Activated CD8-positive, alpha-beta memory T cell treated with anti-CD3 and anti-CD28 coated beads for 1 hour (primary cell): ENCODE data around the gene PTPRG.

Experiments
- DNase-seq, 2 donors: peaks; one replicate each; pipeline ENCODE4 v3.0.0-alpha.2; 2020; ENCODE audit warnings: low read depth in 1 of 2; ENCODE audit errors: extremely low read depth in 1 of 2

Gene PTPRG

DNA sequence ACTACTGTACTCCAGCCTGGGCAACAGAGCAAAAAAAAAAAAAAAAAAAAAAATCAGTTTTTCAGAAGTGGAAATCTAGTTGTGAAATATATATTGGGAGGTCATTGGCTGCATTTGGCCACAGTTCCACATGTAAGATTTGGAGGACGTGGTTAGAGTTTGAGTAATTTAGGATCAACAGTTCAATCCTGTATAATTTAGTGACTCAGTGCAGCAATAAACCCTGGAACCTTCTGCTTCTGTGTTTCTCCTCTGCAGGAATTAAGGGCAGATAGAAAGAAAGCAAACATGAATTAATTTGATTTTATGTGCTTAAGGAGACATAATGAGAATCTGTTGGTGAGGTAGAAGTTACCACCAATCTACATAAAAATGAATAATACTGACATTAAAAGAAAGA lies 347.0 kb downstream of the PTPRG start:
- no peak for DNase-seq

DNA sequence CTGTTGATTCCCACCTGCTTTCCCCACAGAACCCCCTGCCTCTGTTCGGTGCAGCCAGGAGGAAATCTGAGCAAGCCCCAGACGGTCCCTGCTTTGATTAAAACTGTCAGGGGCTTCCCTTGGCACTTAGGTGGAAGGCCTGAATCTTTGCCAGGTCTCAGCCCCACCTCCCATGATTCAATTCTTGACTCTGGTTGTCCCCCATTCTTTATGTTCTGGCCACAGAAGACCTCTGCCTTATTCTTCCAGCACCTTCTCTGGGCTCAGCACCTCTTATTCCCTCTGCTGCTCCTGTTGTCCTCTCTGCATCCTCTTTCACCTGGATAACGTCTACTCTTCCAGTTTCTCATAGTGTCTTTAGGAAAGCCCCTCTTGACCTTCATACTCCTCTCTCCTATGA lies 349.4 kb downstream of the PTPRG start:
- no peak for DNase-seq

DNA sequence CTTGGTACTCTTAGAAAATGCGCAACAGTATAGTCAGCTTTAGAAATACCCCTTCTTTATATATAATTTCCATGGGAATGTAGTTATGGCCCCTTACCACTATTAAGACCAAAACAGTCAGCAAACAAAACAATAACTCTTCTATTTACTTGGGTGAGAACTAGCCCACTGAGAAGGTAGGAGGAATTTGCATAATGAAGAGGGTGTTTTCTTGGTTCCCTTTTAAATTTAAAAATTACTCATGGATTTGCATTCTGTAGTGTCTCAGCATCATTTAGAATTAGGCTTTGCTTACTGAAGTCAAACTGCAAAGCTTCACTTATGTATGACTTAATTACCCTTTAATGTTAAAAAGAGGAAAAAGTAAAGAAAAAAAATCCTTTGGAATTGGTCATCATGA lies 350.8 kb downstream of the PTPRG start:
- DNase-seq = no peak

DNA sequence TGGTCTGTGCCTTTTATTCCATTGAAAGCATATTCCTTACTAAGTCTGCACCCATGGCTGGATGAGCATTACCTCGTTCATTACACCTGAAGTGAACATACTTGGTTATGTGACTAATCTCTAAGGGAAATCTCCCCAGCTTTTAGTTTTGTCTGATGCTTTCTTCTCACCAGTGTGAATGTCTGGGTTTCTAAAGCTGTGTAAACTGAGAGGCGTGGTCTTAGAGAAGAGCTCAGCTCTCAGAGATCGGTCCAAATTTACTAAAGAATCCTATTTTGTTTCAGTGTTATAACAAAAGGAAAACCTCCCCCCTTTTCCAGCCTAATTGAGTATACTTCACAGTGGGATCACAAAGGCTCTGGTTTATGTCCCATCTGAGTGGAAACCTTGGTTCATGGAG lies 352.3 kb downstream of the PTPRG start:
- no peak for DNase-seq

DNA sequence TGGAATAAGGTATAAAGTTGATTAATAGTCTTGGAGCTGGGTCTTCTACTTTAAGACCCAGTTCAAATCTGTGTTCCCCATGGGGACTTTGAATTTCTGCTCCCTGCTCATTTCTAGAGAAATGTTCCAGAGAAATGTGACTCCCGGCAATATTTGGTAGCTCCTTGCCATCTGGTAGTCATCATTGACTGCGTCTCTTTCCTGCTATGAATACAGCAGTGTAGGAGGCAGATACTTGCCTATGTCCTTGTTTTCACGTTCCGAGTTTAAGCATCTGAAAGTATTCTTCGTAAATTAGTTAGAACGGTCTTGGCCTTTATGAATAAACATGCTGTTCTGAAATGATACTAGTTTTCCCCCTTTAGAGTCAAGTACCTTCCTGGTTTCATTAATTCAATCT lies 352.9 kb downstream of the PTPRG start:
- DNase-seq = no peak

DNA sequence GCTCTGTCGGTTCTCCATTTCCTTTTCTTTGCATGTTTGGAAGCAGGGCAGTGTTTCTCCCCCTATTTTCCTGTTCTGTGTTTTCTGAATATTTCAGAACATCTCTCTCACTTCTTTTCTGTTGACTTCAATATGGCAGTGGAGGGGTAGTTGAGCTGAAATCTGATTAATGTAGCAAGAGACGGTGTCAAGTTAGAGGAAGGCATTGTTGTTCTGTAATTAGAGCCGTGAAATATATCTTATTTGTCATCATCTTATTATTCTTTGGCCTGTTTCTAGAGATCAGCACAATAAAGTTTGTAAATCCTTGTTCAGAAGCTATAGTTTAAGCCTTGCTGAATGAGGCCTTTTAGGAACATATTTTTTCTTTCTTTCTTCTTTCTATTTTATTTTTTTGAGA lies 353.9 kb downstream of the PTPRG start:
- DNase-seq = no peak

DNA sequence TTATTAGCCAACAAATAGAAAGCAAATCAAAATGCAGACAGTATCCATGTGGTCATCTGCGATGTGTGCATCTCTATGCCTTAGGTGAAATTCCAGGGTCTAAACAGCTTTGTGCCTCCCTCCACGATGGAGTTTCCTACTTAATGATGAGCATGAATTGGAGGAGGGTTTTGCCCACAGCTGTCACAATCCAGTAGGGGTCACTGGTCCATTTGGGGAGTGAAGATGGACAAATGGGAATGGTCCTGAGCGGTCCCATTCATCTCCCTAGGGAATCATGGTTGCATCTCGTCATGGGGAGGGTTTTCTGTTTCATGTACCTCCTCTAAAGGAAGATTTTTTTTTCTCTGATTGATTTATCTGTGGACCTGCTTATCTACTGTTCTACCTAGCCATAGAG lies 358.0 kb downstream of the PTPRG start:
- DNase-seq = no peak

DNA sequence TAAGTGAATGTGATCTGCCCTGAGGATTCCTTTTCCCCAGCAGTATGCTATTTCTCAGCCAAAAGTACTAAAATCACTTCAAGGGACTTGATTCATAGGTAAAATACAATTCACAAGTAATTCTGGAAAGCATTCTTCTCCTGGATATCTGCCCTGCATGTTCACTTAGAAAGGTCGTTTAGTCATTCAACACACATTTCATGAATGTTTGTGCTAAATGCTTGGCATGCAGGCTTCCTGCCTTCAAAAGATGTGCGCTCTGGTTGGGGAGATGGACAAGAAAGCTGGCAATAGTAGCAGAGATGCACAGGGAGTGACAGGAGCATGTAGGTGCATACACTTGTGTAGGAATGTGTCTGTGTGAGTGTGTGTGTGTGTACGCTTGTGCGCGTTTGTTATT lies 360.7 kb downstream of the PTPRG start:
- no peak for DNase-seq

DNA sequence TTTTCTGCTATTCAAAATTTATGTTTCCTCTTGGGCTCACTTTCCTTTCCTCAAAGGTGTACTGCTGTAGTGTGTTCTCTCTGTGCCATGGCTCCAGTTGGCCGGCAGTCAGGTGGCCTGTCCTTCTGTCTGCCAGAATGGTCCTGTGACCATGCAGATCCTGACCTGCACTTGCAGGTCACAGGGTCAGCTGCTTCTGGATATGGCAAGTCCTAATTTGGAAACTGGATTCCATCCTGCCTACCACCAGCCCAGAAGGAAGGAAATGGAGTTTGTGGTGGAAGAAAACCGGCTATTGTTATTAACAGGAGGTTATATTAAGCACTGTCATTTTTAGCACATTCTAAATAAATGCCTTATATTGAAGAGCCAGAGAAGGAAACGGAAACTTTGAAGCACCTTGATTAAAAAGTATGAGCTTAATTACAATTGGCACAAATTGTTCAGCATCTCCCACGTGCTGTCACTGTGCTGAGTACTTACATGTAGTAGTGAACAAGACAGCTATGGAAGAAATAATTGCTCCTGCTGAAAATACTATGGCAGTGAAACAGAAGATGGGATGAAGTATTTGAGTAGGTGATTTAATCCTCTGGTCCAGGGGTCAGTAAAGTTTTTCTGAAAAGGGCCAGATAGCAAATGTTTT lies 362.8 kb downstream of the PTPRG start:
- DNase-seq = no peak

DNA sequence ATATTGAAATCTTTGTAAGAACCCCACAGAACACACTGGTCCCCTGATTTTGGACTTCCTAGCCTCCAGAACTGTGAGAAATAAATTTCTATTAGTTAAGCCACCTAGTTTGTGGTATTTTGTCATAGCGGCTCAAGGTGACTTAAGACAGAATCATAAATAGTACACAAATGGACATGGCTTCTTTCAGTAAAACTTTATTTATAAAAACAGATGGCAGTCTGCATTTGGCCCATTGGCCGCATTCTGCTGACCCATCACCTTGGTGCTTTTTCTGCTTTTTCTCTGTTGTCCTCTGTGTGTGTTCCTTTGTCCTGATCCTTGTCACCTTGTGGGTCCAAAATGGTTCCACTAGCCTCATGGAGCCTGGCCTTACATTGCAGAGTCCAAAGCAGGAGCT lies 363.6 kb downstream of the PTPRG start:
- DNase-seq = no peak

DNA sequence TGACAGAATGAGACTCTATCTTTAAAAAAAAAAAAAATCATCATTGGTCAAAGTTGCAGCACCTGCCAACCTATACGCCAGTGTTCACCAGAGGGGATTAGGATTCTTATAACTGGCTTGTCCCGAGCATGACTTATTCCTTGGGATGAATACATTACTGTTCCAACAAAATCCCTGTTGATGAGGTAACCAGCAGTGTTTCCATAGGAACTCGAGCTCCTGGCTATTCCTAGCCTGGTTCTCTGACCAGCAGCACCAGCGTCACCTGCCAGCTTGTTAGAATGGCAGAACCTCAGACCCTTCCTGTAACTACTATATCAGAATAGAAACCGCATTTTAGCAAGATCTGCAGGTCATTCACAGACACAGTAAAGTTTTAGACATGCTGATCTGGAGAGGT lies 364.4 kb downstream of the PTPRG start:
- no peak for DNase-seq

DNA sequence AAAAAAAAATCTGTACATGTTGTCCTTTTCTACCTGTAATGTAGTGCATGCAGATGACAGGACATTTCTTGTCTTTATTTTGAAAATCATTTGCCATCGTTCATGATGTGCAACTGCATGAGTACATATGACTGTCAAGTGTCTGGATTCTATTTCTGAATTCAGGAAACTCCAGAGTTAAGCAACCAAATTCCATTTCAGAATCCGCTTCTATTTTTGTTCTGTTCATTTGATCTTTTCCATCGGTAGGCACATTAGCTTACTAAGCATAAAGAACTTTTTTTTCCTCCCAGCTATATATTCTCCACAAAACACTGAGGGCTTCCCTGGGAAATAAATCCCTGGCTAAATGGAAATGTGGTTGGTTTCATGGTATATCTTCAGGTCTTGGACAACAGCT lies 365.6 kb downstream of the PTPRG start:
- no peak for DNase-seq

DNA sequence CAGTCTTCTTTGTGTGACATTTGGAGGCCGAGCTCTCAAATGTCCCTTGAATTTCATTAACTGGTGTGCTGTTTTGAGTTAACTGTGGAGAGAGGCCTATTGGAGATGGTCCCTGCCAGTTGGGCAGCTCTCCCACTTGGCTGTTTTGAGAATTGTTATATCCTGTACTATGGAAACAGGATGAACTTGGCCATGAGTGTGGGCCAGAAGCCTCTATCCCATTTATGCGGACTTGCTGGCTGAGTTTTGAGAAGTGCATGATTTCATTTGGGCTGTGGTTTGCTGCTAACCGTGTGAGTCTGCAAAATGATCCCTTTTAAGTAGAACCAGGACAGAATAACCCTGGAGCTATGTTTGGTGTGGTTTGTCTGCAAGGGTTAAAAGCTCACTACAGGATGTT lies 366.0 kb downstream of the PTPRG start:
- no peak for DNase-seq

DNA sequence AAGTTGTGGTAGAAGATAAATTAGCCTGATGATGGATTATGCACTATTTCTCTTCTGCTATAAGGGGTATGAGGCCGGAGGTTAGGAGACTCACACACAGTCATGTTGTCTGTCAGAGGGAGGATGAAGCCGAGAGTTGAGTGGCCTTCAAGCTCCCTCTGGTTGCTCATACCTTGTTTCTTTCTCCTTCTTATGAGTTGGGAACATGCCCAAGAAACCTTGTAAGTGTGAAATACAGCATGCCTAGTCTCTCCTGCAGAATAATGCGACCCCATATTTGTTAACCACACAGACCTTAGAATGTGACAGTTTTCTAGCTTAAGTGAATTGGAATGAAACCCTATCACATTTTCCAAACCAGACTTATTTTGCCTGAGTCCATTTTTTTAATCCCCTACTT lies 366.7 kb downstream of the PTPRG start:
- no peak for DNase-seq

DNA sequence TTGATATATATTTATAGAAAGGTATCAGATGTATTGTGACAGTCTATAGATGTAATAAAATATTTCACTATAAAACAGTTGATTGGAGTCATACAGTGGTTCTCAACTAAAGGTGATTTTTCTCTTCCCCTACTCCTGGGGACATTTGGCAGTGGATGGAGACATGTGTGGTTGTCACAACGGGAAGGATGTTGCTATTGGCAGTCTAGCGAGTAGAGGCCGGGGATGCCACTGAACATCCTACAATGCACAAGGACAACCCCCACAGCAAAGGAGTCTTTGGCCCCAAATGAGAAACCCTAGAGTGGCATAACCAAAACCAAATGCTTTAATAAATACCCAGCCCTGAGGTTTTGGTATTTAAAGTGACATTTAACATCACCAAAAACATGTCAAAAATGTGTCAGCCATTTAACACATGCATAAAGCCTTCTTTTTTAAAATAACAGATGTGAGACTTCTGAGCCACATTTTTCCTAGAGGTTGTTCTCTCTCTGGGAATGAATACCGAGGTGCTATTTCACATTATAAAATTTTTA lies 367.5 kb downstream of the PTPRG start:
- no peak for DNase-seq

DNA sequence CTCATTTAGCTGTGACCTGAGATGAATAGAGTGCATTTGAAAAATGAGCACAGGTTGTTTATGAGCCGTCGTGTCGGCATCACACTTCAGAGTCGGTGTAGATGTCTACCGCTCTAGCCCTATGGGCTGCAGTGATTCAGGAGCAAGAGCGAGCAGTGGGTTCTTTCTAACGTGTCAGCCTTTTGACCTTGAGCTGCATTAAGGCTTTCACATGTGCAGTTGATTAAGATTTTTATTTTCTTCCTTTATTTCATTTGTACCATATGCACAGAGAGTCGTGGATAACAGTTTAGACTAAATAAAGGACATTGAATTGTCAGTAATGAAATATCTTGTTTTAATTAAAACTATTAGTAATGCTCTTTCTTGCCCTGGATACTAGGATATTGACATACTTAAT lies 368.2 kb downstream of the PTPRG start:
- no peak for DNase-seq

DNA sequence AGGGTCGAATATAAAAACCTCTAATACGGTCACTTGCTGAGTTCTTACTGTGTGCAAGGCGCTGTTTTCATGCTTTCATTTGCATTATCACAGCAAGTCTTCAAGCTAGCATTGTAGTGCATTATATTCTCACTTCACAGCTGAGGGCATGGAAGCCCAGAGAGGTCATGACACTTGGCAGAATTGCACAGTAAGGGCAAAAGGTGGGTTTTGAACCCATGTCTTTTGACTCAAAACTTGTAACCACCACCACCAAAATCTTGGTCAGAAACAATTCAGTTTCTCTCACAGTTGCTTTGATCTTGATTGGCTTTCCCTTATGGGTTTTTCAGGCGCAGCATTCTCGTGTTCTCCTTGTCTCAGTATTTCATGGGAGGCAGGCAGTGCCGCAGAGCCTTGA lies 371.1 kb downstream of the PTPRG start:
- DNase-seq = no peak

DNA sequence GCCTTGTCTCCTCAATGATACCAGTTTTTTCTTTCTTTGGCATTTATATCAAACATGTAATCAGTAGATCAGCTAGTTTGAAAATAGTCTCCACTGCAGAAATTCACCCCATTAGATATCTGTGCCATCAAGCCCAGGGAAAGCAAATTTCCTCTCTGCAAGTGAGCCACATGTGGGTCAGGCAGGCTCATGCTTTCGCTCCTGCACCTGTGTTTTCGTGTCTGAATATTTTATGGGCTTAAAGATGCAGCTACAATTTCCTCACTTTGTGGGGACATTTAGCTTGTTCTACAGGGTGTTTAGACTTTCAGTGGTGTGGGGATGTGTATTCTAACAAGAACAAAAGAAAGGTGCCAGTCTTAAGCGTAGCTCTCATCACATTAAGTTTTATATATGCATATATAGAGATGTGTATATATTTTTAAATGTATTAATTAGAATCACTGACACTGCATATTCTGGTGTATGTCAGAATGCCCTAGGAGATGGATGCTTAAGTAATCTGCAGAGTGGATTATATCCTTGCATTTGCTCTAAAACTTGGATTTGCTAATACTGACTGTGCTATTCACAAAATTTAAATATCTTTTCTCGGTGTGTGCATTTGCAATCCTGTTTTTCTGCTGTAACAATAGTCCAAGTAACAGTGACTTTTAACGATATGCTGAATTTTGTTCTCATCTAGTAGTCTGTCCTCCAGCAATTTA lies 372.6 kb downstream of the PTPRG start:
- no peak for DNase-seq

DNA sequence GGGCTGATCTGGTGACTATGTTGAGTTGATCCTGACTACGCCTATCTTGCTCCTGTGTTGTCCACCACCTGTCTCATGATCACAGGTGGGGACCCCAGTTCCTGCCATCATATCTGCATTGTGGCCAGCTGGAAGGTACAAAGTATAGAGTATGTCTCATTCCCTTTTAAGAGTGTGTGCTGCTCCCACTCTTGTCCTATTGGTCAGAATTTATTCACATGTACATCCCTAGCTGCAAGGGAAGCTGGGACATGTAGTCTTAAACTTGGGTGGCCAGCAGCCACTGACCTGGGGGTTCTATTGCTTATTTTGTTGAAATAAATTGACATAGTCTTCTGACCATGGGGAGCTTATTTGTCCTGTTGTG lies 373.1 kb downstream of the PTPRG start:
- DNase-seq = no peak

DNA sequence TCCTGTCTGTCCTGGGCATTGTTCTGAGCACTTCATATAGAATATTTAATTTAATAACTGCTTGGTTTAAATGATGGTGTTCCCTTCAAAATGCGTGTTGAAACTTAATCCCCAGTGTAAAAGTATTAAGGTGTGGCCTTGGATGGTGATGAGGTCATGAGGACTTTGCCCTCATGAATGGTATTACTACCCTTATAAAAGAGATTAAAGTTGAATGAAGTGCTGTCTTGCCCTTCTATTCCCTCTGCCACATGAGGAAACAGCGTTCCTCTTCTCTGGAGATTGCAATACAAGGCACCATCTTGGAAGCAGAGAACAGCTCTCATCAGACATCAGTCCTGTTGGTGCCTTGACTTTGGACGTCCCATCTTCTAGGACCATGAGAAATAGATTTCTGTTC lies 374.4 kb downstream of the PTPRG start:
- DNase-seq = no peak

DNA sequence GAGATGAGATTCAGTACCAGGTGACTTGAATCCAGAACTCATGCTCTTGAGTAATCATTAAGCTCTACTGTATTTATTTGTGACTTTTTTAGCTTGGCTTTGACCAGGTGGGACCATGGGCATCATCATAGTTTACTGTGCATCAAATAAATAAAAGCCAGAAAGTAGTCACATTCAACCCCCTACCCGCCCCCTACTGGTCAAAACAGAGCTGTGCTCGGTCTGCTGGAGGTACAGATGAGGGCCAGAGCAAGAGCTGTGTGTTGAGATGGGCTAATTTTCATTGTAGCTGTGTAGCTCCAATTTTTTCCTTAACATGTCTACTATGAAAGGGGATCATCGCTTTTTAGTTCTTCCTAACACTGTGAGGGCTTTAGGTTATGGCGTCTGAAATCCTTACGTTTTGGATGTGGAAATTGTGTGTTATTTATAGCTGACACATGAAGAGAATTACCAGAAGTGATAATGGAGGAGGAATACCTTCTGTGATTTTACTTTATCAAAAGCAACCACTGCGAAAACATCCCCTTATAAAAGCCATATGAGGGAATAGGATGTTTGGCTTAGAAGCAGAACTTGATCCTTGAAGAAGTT lies 375.1 kb downstream of the PTPRG start:
- DNase-seq = no peak

DNA sequence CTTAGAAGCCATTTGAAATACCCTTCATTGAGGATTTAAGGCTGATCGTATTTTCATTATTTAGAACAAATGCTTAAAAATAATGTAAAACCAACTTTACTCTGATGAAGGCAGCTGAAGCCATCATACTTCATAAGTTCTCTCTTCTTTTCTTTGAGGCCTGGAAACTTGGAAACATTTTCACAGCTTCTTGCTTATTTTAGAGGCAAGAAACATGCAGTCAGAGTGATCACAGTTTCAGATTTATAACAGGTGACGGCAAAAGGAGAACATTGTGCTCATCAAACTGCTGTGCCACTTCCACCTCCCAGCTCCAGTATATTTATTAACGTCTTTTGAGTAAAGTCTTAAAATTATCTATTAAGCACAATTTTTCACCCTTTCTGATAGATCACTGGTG lies 376.1 kb downstream of the PTPRG start:
- DNase-seq = no peak
